ENCODE data around the gene ZNF304.
A peak's percentile ranks its signal among the peaks of the same experiment; 100 is the strongest.
"Not testable (repeated sequence)": the region's sequence is repeated elsewhere in the genome, so short reads cannot be mapped to it uniquely, and the experiment has no call there.

The ZNF304 gene

GRCh38 chr19:57362419-57362818 is 11.3 kb downstream of the ZNF304 start:
- DNase-seq (ENCODE audit: low read depth) = no peak

GRCh38 chr19:57362997-57363687 is 12.1 kb downstream of the ZNF304 start, which contains the start of the genes TRAPPC2B and ZNF547:
Gene TRAPPC2B (plus strand): TSS chr19:57363551. CDS start chr19:57364834, 1,283 bp downstream.
Gene ZNF547 (plus strand): TSS chr19:57363551. CDS start chr19:57368556, 5,005 bp downstream.
- peak; percentile 95 for DNase-seq (ENCODE audit: low read depth)

- no peak for DNase-seq (ENCODE audit: low read depth)
Measured at GRCh38 chr19:57363688-57364181, 12.7 kb downstream of the ZNF304 start.

GRCh38 chr19:57366776-57367175 is 15.7 kb downstream of the ZNF304 start:
- DNase-seq (ENCODE audit: low read depth) = no peak

- no peak for DNase-seq (ENCODE audit: low read depth)
Measured at GRCh38 chr19:57374179-57374578, 23.1 kb downstream of the ZNF304 start.

- not testable (repeated sequence) for DNase-seq (ENCODE audit: low read depth)
Measured at GRCh38 chr19:57374647-57375046, 23.6 kb downstream of the ZNF304 start.

- DNase-seq (ENCODE audit: low read depth) = no peak
Measured at GRCh38 chr19:57376151-57376550, 25.1 kb downstream of the ZNF304 start.

- no peak for DNase-seq (ENCODE audit: low read depth)
Measured at GRCh38 chr19:57377498-57378146, 26.6 kb downstream of the ZNF304 start.

- no peak for DNase-seq (ENCODE audit: low read depth)
Measured at GRCh38 chr19:57380923-57381322, 29.9 kb downstream of the ZNF304 start.

- DNase-seq (ENCODE audit: low read depth) = no peak
Measured at GRCh38 chr19:57382806-57383488, 31.9 kb downstream of the ZNF304 start.

GRCh38 chr19:57389194-57389729 is 38.2 kb downstream of the ZNF304 start:
- DNase-seq (ENCODE audit: low read depth) = no peak

- DNase-seq (ENCODE audit: low read depth) = peak; percentile 93
Measured at GRCh38 chr19:57389730-57390598, 38.9 kb downstream of the ZNF304 start, which contains the start of gene ZNF548. Gene ZNF548 (plus strand): TSS chr19:57389854. CDS start chr19:57390100, 246 bp downstream.

GRCh38 chr19:57395710-57396109 is 44.6 kb downstream of the ZNF304 start:
- no peak for DNase-seq (ENCODE audit: low read depth)

- no peak for DNase-seq (ENCODE audit: low read depth)
Measured at GRCh38 chr19:57398868-57399267, 47.8 kb downstream of the ZNF304 start.

- DNase-seq (ENCODE audit: low read depth) = no peak
Measured at GRCh38 chr19:57403737-57404563, 52.9 kb downstream of the ZNF304 start.

- no peak for DNase-seq (ENCODE audit: low read depth)
Measured at GRCh38 chr19:57406516-57407123, 55.5 kb downstream of the ZNF304 start.
